Measurements from ENCODE around the gene GFOD1.
"Not testable (repeated sequence)": the region's sequence is repeated elsewhere in the genome, so short reads cannot be mapped to it uniquely, and the experiment has no call there.

GFOD1 gene

DNA sequence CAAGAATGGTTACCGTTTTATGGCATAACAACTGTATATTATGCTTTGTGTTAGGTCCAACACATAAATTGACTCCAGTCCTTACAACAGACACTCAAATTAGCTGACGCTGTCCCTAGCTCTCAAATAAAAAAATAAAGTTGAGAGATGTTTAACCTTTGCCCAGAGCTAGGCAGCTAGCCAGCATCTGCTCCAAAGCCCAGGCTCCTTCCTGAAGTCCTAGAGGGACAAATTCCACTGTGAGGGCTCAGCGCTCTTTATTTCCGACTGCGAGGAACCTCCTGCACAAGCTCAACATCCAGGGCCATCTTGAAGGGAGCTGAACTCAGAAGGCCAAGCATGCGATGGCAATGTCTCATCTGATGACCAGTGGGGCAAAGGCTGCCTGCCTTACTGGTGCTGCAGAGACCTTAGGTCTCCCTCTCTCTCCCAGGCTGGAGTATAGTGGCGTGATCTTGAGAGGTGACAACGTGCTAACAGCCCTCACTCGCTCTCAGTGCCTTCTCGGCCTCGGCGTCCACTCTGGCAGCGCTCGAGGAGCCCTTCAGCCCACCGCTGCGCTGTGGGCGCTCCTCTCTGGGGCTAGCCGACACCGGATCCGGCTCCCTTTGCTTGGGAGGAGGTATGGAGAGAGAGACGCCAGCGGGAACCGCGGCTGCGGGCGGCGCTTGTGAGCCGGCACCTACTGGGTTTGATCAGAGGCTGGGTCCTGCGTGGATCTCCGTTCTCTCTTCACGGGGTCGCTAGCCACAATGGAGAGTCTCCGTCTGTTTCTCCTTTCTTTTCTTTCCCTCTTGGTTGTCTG is 24.7 kb upstream of the GFOD1 start:
- in situ Hi-C loops (cut with MboI; ENCODE audit: low sequenced_read_pairs, unreplicated experiment), result no loop called here
- DNase-seq (ENCODE audit: low spot score), result no peak
- TF ChIP-seq, protein P1, sequence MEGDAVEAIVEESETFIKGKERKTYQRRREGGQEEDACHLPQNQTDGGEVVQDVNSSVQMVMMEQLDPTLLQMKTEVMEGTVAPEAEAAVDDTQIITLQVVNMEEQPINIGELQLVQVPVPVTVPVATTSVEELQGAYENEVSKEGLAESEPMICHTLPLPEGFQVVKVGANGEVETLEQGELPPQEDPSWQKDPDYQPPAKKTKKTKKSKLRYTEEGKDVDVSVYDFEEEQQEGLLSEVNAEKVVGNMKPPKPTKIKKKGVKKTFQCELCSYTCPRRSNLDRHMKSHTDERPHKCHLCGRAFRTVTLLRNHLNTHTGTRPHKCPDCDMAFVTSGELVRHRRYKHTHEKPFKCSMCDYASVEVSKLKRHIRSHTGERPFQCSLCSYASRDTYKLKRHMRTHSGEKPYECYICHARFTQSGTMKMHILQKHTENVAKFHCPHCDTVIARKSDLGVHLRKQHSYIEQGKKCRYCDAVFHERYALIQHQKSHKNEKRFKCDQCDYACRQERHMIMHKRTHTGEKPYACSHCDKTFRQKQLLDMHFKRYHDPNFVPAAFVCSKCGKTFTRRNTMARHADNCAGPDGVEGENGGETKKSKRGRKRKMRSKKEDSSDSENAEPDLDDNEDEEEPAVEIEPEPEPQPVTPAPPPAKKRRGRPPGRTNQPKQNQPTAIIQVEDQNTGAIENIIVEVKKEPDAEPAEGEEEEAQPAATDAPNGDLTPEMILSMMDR (IDR thresholded peaks at IDR 0.05; ENCODE audit: borderline replicate concordance, control extremely low read depth, extremely low read depth, insufficient read depth, missing control alignments), result no peak

DNA sequence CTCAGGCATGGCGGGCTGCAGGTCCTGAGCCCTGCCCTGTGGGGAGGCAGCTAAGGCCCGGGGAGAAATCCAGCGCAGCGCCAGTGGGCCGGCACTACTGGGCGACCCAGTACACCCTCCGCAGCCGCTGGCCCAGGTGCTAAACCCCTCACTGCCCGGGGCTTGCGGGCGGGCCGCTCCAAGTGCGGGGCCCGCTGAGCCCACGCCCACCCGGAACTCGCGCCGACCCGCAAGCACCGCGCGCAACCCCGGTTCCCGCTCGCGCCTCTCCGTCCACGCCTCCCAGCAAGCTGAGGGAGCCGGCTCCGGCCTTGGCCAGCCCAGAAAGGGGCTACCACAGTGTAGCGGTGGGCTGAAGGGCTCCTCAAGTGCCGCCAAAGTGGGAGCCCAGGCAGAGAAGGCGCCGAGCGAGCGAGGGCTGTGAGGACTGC is 23.8 kb upstream of the GFOD1 start:
- in situ Hi-C loops (cut with MboI; ENCODE audit: low sequenced_read_pairs, unreplicated experiment); DNase-seq (ENCODE audit: low spot score): not testable (repeated sequence)

DNA sequence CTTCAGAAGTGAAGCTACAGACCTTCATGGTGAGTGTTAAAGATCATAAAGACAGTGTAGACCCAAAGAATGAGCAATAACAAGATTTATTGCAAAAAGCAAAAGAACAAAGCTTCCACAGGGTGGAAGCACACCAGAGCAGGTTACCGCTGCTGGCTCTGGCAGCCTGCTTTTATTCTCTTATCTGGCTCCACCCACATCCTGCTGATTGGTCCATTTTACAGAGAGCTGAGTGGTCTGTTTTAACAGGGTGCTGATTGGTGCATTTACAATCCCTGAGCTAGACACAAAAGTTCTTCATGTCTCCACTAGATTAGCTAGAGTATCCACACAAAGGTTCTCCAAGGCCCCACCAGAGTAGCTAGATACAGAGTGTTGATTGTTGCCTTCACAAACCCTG is 23.0 kb upstream of the GFOD1 start:
- in situ Hi-C loops (cut with MboI; ENCODE audit: low sequenced_read_pairs, unreplicated experiment); DNase-seq (ENCODE audit: low spot score): not testable (repeated sequence)

DNA sequence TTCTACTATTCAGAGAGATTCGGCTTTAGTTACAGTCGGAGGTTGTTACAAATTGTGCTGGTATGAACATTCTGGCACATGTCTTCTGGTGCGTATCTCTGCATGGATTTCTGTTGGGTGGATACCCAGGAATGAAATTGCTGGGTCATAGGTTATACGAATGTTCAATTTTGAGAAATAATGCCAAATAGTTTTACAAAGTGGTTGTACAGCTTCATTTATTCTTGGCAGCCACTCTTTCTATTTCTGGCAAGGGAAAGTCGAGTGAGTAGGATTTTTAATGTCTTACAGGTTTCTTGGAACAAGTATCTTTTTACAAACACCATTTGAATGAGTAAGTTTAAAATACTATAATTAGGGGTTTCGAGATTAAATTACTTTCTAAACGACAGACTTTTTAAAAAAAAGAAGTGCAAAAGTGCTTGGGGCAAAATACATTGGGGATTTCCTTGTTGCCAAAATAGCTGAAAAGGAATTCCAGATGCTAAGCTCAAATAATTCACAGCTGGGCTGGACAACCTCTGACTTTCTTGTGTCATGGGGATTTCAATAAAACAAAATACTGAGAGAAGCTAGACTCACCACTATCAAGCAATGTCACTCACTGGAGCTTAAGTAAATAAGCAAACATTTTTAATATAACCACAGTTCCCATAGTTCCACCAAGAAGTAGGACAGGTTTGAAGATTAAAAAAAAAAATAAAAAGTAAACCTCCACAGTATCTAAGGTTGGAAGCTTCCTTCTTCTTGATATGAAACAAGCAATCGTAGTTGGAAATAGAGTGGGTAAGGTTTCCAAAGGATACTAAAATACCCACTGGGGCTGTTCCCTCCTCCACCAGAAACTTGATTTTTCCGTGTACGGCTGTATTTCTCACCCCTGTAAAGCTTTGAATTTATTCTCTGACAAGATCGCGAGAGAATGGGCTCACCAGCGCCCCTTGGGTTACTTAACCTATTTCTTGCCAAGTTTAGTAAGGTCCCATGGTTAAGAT is 21.6 kb upstream of the GFOD1 start:
- peak; percentile 40 for DNase-seq (ENCODE audit: low spot score)
- in situ Hi-C loops (cut with MboI; ENCODE audit: low sequenced_read_pairs, unreplicated experiment), result no loop called here
- TF ChIP-seq, protein P1 (IDR thresholded peaks at IDR 0.05; ENCODE audit: borderline replicate concordance, control extremely low read depth, extremely low read depth, insufficient read depth, missing control alignments), result no peak

DNA sequence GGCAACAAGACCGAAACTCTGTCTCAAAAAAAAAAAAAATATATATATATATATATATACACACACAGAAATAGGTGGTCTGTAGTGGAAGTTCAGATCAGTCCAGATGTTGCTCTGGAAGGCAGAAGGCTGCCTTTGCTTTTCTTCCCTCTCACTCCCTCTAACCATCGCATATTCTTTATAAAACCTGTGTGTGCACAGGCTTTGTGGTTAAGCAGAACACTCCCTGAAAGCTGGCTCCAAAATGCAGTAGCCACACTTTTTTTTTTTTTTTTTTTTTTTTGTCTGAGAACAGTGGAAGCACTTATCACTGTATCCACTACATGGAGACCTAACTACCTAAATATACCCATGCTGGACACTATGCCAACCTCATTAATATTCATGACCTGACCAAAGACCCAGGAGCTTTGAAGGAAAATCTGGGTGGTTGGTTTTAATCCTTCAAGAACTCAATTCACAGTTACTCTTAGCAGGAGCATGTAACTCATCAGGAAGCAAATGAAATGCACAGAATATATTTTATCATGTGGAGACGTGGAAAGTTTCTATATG is 20.0 kb upstream of the GFOD1 start:
- TF ChIP-seq, protein P1 (IDR thresholded peaks at IDR 0.05; ENCODE audit: borderline replicate concordance, control extremely low read depth, extremely low read depth, insufficient read depth, missing control alignments), result no peak
- no peak for DNase-seq (ENCODE audit: low spot score)
- in situ Hi-C loops (cut with MboI; ENCODE audit: low sequenced_read_pairs, unreplicated experiment), result no loop called here

DNA sequence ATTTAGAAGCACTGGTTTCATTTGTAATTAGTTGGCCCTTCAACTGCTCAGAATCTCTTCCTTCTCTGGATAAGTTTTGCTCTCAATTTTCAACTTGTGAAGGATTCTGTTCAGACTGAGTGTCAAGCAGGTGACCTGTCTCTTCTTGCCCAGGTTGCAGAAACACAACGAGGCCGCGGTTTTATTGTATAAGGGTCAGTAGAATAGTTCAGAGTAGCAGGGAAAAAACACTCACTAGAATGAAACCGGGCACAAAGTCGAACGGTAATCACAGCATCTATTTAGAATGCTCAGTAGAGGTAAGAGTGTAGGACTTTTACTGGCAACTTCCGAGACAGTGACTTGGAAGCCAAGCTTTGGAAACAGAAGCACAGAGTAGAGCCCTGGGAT is 17.9 kb upstream of the GFOD1 start:
- in situ Hi-C loops (cut with MboI; ENCODE audit: low sequenced_read_pairs, unreplicated experiment), result no loop called here
- TF ChIP-seq, protein P1 (IDR thresholded peaks at IDR 0.05; ENCODE audit: borderline replicate concordance, control extremely low read depth, extremely low read depth, insufficient read depth, missing control alignments), result no peak
- DNase-seq (ENCODE audit: low spot score), result no peak

DNA sequence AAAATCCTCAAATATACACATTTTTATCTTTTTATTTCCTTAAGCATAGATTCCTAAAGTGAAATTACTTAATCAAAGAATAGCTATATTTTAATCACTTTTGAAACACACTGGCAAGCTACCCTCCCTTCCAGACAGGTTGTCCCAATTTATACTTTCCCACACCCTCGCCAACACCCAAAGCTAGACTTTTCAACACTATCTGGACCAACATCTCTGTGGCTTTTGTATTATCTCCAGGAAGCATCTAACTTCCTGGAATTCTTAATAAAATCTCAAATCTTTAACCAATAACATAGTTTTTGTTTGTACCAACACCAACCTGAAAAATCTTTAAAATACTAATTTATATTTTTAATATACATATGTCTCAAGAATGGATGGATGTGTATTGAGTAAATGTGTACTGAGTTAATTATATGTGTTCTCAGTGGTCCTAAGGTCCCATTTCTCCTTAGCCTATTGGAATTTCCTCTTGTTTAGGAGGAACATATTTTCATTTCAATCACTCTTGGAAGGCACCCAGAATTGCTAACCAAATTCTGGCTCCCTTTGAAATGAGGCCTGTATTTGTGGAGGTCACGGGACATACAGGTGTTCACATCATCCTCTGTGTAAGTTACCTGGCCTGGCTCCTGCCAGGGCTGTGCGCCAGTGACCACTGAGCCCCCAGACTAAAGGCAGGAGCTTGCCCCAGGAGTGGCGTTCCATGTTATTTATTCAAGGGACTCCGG is 17.4 kb upstream of the GFOD1 start:
- TF ChIP-seq, protein P1 (IDR thresholded peaks at IDR 0.05; ENCODE audit: borderline replicate concordance, control extremely low read depth, extremely low read depth, insufficient read depth, missing control alignments), result no peak
- no peak for DNase-seq (ENCODE audit: low spot score)
- in situ Hi-C loops (cut with MboI; ENCODE audit: low sequenced_read_pairs, unreplicated experiment), result no loop called here
